HTR-8/SVneo (cell line): ENCODE results near the gene POLK.
"Not testable (repeated sequence)": the region's sequence is repeated elsewhere in the genome, so short reads cannot be mapped to it uniquely, and the experiment has no call there.

Source experiments
- DNase-seq: peaks from one replicate; pipeline ENCODE4 v3.0.0; 2011; ENCODE audit warnings: low spot score, mixed read lengths; ENCODE audit not compliant: insufficient read length
- FAIRE-seq: peaks from 2 replicates; lab custom pipeline; 2011; peaks lifted over from hg19 to GRCh38; lab: Jason Lieb, UNC

The POLK gene

DNA sequence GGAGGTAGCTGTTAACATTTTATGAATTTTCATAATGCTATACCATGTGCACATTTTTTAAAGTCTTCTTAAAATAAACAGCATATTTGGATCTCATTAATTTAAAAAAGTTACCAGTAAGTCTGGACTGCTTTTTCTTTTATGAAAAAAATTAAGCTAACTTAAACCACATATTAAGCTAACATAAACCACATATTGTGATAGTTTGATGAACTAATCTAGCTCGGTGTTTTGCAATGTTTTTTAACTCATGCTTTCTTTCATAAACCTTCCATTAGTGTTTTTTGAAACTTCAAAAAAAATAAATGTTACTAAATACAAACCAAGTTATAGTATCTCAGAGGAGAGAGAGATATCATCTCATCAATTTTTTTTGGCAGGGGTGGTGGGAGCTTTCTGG is 26.5 kb downstream of the POLK start:
- DNase-seq: no peak

GRCh38 chr5:75545131-75545530 is 33.4 kb downstream of the POLK start:
- FAIRE-seq (no peak), DNase-seq (no peak)

More for the DNA sequence above, 26.5 kb downstream of the POLK start:
- no peak for FAIRE-seq

DNA sequence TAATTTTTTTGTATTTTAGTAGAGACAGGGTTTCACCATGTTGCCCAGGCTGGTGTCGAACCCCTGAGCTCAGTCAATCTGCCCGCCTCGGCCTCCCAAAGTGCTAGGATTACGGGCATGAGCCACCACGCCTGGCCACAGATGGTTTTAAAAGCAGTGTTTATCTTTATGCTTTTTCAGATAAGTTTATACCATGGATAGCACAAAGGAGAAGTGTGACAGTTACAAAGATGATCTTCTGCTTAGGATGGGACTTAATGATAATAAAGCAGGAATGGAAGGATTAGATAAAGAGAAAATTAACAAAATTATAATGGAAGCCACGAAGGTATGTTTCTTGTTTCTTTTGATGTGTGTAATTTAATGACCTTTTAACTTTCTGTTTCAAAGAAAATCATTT is 35.1 kb downstream of the POLK start:
- DNase-seq (no peak), FAIRE-seq (no peak)

GRCh38 chr5:75547812-75548211 is 36.1 kb downstream of the POLK start:
- no peak for FAIRE-seq
- DNase-seq: no peak

DNA sequence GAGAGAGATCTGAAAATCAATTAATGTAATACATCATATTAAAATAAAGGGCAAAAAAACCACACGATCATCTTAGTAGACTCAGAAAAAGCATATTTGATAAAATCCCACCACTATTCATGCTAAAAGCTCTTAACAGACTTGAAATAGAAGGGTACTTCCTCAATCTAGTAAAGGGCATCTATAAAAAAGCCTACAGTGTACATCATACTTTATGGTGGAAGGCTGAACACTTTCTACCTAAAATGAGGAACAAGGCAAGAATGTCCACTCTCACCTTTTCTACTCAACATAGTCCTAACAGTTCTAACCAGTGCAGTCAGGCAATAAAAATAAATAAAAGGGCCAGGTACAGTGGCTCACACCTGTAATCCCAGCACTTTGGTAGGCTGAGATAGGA is 38.9 kb downstream of the POLK start:
- DNase-seq: no peak
- FAIRE-seq: no peak

DNA sequence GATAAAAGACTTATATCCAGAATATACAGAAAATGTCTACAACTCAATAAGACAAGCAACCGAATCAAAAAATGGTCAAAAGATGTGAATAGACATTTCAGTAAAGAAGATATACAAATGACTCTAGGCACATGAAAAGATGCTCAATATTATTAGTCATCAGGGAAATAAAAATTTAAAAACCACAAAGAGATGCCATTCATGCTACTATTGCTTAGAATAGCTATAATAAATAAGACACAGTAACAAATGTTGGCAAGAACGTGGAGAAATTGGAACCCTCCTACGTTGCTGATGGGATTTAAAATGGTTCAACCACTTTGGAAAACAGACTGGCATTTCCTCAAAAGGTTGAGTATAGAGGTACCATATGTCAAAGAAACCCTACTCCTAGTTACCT is 39.8 kb downstream of the POLK start:
- no peak for FAIRE-seq
- no peak for DNase-seq

DNA sequence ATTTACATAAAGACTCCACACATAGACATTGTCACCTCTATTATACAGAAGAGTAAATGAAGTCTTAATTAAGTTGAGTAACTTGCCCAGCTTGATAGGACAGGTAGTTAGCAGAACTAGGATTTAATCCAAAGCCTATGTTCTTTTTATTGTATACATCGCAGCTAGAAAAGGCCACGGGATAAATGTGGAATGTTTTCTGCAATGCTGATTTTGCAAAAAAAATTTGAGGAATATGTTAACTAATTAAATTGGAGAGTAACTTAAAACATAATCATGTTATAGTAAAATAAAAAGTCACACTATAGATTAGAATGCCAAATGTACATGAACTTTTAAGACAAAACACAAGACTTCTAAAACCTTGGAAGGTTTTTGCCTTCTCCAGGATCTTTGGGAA is 41.1 kb downstream of the POLK start:
- DNase-seq (no peak), FAIRE-seq (no peak)

GRCh38 chr5:75553358-75553757 is 41.7 kb downstream of the POLK start:
- FAIRE-seq (no peak), DNase-seq (no peak)

DNA sequence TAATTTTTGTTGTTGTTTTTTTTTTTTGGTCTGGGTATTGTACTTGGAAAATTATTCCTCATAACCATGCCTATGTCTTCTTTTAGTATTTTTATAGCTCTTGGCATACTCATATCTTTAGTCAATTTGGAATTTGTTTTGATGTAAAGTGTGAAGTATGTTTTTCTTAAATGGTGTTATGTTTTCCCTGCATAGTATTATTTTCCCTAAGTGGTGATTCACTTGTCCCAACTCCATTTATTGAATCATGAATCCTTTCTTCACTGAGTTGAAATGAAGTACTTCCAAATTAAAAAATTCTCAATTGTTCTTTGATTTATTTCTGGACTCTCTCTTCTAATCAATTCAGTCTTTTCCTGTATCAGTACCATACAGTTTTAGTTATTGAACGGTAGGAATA is 46.5 kb downstream of the POLK start:
- DNase-seq (no peak), FAIRE-seq (no peak)

GRCh38 chr5:75558981-75559632 is 47.4 kb downstream of the POLK start:
- FAIRE-seq: no peak
- DNase-seq: no peak

- DNase-seq, FAIRE-seq: not testable (repeated sequence)
Observed at GRCh38 chr5:75560655-75561054, 49.0 kb downstream of the POLK start.

DNA sequence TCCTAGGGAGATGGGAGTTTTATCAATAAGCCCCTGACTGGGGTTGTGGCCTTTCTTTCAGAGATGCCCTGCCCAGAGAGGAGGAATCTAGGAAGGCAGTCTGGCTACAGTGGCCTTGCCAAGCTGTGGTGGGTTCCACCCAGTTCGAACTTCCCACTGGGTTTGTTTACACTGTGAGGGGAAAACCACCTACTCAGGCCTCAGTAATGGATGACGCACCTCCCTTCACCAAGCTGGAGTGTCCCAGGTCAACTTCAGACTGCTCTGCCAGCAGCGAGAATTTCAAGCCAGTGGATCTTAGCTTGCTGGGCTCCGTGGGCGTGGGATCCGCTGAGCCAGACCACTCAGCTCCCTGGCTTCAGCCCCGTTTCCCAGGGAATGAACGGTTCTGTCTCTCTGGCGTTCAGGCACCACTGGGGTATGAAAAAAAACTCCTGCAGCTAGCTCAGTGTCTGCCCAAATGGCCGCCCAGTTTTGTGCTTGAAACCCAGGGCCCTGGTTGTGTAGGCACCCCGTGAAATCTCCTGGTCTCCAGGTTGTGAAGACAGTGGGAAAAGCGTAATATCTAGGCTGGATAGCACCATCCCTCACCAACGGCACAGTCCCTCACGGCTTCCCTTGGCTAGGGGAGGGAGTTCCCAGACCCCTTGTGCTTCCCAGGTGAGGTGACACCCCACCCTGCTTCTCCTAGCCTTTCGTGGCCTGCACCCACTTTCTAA is 54.5 kb downstream of the POLK start:
- not testable (repeated sequence) for FAIRE-seq, DNase-seq

DNA sequence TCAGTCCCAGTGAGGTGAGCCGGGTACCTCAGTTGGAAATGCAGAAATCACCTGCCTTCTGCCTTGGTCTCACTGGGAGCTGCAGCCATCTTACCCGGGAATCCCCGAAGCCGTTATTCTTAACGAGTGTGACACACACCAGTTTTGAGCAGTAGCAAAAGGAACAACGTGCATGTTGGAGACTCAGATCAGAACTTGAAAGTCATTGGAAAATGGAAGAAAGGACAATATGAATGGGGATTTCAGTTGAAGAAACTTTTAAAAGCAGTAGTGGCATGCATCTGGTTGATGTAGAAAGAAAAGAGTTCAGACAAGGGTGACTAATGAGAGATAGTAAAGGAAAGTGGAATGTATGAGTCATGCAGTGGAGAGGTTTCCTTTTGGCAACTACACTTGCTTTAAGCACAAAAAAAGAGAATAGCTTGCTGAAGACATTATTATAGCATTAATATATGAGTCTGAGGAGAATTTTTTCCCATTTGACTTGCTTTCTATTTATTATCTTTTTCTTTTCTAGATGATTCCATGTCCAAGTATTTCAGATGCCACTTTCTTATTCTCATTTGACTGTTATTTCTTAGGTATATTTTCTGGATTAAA is 55.1 kb downstream of the POLK start:
- DNase-seq: peak; percentile 68
- peak; percentile 44 for FAIRE-seq

DNA sequence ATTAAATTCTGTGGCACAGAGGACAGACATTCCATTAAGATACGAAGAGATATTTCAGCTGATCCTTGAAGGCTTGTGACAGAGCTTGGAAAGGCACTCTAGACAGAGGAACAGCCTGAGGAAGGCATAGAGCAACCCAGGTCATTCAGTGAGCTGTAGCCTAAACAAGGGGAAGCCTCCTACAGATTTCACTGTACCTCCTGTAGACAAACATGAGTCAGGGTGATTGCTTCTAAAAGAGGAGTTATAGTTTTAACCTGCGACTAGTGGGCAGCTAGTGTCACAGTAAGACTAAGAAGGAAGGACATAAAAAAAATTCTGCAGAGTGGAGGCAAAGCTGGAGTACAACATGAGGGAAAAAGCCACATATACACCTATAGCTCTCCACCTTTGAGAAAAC is 56.0 kb downstream of the POLK start:
- DNase-seq: peak; percentile 4
- no peak for FAIRE-seq

DNA sequence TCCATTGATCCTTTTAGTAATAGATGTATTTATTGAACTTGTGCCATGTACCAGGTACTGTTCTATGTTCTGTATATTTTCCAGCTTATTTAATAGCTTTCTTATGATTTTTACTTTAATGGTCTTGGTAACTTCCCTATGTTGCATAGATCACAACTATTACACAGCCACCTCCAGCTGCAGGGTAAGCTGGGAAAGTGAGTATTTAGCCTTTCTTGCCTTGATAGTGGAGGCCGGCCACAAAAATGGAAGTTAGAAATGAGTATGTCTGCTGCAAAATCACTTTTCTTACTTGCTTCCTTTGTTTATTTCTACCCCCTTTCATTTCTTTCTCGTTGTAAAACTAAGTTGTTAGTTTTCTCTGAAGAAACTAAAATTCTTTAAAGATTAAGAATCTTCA is 56.5 kb downstream of the POLK start:
- DNase-seq: no peak
- no peak for FAIRE-seq

GRCh38 chr5:75571547-75571946 is 59.9 kb downstream of the POLK start:
- FAIRE-seq (no peak), DNase-seq (no peak)

DNA sequence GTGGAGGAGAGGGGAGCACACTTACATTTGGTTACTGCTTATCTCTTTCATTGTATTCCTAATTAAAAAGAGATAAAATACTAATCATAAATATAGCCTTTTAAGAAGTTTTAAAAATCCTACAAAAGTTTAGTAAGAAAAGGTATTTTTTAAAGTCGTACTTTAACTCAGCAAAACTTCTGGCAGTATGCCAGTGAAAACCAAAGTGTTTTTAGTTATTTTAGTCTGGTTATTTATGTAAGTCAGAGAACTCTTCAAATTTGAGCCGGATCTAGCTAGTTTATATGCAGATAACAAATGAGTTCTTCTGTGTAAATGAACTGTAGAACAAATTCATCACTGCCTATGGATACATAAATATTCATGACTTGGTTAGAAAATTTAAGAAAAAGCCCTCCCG is 63.1 kb downstream of the POLK start:
- no peak for DNase-seq
- no peak for FAIRE-seq

GRCh38 chr5:75578280-75578679 is 66.6 kb downstream of the POLK start:
- not testable (repeated sequence) for FAIRE-seq, DNase-seq

- DNase-seq: no peak
- FAIRE-seq: no peak
Observed at GRCh38 chr5:75584641-75585040, 73.0 kb downstream of the POLK start.

GRCh38 chr5:75588666-75589065 is 77.0 kb downstream of the POLK start:
- DNase-seq (no peak), FAIRE-seq (no peak)

- DNase-seq (no peak), FAIRE-seq (no peak)
Observed at GRCh38 chr5:75600535-75600934, 88.8 kb downstream of the POLK start.

DNA sequence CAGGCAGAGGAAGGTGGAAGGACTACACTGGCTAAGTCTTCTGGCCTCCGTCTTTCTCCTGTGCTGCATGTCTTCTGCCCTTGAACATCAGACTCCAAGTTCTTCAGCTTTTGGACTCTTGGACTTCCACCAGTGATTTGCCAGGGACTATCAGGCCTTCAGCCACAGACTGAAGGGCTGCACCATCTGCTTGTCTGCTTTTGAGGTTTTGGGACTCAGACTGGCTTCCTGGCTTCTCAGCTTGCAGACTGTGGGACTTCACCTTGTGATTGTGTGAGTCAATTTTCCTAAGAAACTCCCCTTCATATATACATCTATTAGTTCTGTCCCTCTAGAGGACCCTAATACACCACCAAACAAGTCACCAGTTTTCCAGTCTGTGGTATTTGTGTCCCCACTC is 89.9 kb downstream of the POLK start:
- no peak for FAIRE-seq
- DNase-seq: no peak
